Stimulated activated naive CD8-positive, alpha-beta T cell treated with anti-CD3 and anti-CD28 coated beads, Interleukin-15, amount 100 ng/mL, for 72 hours (primary cell): Measurements from ENCODE around the gene FAM193B.
A peak's percentile ranks its signal among the peaks of the same experiment; 100 is the strongest.

Experiments used
- ATAC-seq: fragments of 150-1000 bp; cut with Tn5 transposase; 2 replicates; pipeline ENCODE4 v1.10.0; 2021; ENCODE audit warnings: mild to moderate bottlenecking, moderate library complexity
- DNase-seq, 2 donors: peaks; one replicate each; pipeline ENCODE4 v3.0.0; 2021 to 2022
- H3K27ac Mint-ChIP-seq, 2 donors: one replicate each; pipeline ENCODE4 v1.8.0; 2022; ENCODE audit warnings: mild to moderate bottlenecking in 2 of 2, mixed read lengths in 2 of 2, moderate library complexity in 2 of 2
- H3K27me3 Mint-ChIP-seq: one replicate; pipeline ENCODE4 v1.8.0; 2022; ENCODE audit warnings: mixed read lengths
- H3K4me1 Mint-ChIP-seq: one replicate; pipeline ENCODE4 v1.8.0; 2022; ENCODE audit warnings: mild to moderate bottlenecking, mixed read lengths
- H3K4me3 Mint-ChIP-seq, 2 donors: one replicate each; pipeline ENCODE4 v1.8.0; 2022; ENCODE audit warnings: mild to moderate bottlenecking in 2 of 2, mixed read lengths in 2 of 2, moderate library complexity in 1 of 2
- H3K9me3 Mint-ChIP-seq, 2 donors: one replicate each; pipeline ENCODE4 v1.8.0; 2022; ENCODE audit warnings: mixed read lengths in 2 of 2

FAM193B gene

GRCh38 chr5:177531209-177531940 is 23.0 kb downstream of the FAM193B start:
- no peaks in the 10 kb centered on the region for H3K9me3 Mint-ChIP-seq
- H3K27ac Mint-ChIP-seq = peak overlapping the region in 1 of 2 donors; percentile 54
- H3K4me3 Mint-ChIP-seq = no peak overlapping the region
- H3K27me3 Mint-ChIP-seq = no peaks in the 10 kb centered on the region
- peaks cover 6% of the 10 kb centered on the region for H3K4me1 Mint-ChIP-seq
- DNase-seq = no peak
- no peak for ATAC-seq

GRCh38 chr5:177530638-177531037 is 23.7 kb downstream of the FAM193B start:
- H3K27ac Mint-ChIP-seq = no peak overlapping the region
- ATAC-seq = no peak
- no peaks in the 10 kb centered on the region for H3K27me3 Mint-ChIP-seq
- no peak overlapping the region for H3K4me3 Mint-ChIP-seq
- H3K4me1 Mint-ChIP-seq = peaks cover 6% of the 10 kb centered on the region
- no peak for DNase-seq
- no peaks in the 10 kb centered on the region for H3K9me3 Mint-ChIP-seq

- Mint-ChIP-seq H3K27ac (peak overlapping the region; percentile 8 to 66), H3K27me3 (no peaks in the 10 kb centered on the region), H3K4me3 (no peak overlapping the region)
These were observed 24.8 kb downstream of the FAM193B start for GRCh38 chr5:177529247-177530203.

GRCh38 chr5:177528631-177529030 is 25.7 kb downstream of the FAM193B start:
- DNase-seq (no peak), ATAC-seq (no peak)
- peaks cover 6% of the 10 kb centered on the region for H3K4me1 Mint-ChIP-seq
- H3K9me3 Mint-ChIP-seq = no peaks in the 10 kb centered on the region
- H3K4me3 Mint-ChIP-seq = no peak overlapping the region
- H3K27me3 Mint-ChIP-seq = no peaks in the 10 kb centered on the region
- no peak overlapping the region for H3K27ac Mint-ChIP-seq

More at GRCh38 chr5:177529247-177530203, 24.8 kb downstream of the FAM193B start:
- DNase-seq = no peak
- no peak for ATAC-seq
- no peaks in the 10 kb centered on the region for H3K9me3 Mint-ChIP-seq
- peaks cover 6% of the 10 kb centered on the region for H3K4me1 Mint-ChIP-seq

- no peak for DNase-seq
- no peak overlapping the region for H3K27ac Mint-ChIP-seq
- H3K4me1 Mint-ChIP-seq = peaks cover 6% of the 10 kb centered on the region
- H3K27me3 Mint-ChIP-seq = no peaks in the 10 kb centered on the region
- ATAC-seq = no peak
- H3K4me3 Mint-ChIP-seq = no peak overlapping the region
- no peaks in the 10 kb centered on the region for H3K9me3 Mint-ChIP-seq
These were observed 26.8 kb downstream of the FAM193B start for GRCh38 chr5:177527595-177527994.

GRCh38 chr5:177526791-177527190 is 27.6 kb downstream of the FAM193B start:
- peaks cover 8% of the 10 kb centered on the region for H3K4me1 Mint-ChIP-seq
- no peak for ATAC-seq
- H3K27ac Mint-ChIP-seq = no peak overlapping the region
- no peak for DNase-seq
- no peaks in the 10 kb centered on the region for H3K9me3 Mint-ChIP-seq
- no peaks in the 10 kb centered on the region for H3K27me3 Mint-ChIP-seq
- no peak overlapping the region for H3K4me3 Mint-ChIP-seq

GRCh38 chr5:177526191-177526590 is 28.2 kb downstream of the FAM193B start:
- Mint-ChIP-seq H3K27ac (no peak overlapping the region), H3K9me3 (no peaks in the 10 kb centered on the region), H3K4me1 (peaks cover 14% of the 10 kb centered on the region), H3K27me3 (no peaks in the 10 kb centered on the region), H3K4me3 (no peak overlapping the region)
- no peak for DNase-seq
- ATAC-seq = no peak

- H3K27me3 Mint-ChIP-seq = no peaks in the 10 kb centered on the region
- no peaks in the 10 kb centered on the region for H3K9me3 Mint-ChIP-seq
- H3K4me3 Mint-ChIP-seq = no peak overlapping the region
- DNase-seq (no peak), ATAC-seq (no peak)
- H3K4me1 Mint-ChIP-seq = peaks cover 20% of the 10 kb centered on the region
- H3K27ac Mint-ChIP-seq = no peak overlapping the region
These were observed 29.3 kb downstream of the FAM193B start for GRCh38 chr5:177524941-177525655.

- DNase-seq (no peak), ATAC-seq (no peak)
- Mint-ChIP-seq H3K9me3 (no peaks in the 10 kb centered on the region), H3K27ac (peak overlapping the region in 1 of 2 donors; percentile 45), H3K4me3 (no peak overlapping the region), H3K4me1 (peaks cover 26% of the 10 kb centered on the region), H3K27me3 (no peaks in the 10 kb centered on the region)
These were observed 29.8 kb downstream of the FAM193B start for GRCh38 chr5:177524539-177524900.

GRCh38 chr5:177523711-177524538 is 30.4 kb downstream of the FAM193B start:
- DNase-seq = no peak
- peaks cover 32% of the 10 kb centered on the region for H3K4me1 Mint-ChIP-seq

GRCh38 chr5:177520916-177521513 is 33.3 kb downstream of the FAM193B start:
- no peaks in the 10 kb centered on the region for H3K27me3 Mint-ChIP-seq
- no peak overlapping the region for H3K4me3 Mint-ChIP-seq
- peaks cover 47% of the 10 kb centered on the region for H3K4me1 Mint-ChIP-seq
- no peak for ATAC-seq
- no peak for DNase-seq
- H3K27ac Mint-ChIP-seq = peak overlapping the region; percentile 81 to 85
- H3K9me3 Mint-ChIP-seq = no peaks in the 10 kb centered on the region

More at GRCh38 chr5:177523711-177524538, 30.4 kb downstream of the FAM193B start:
- Mint-ChIP-seq H3K27me3 (no peaks in the 10 kb centered on the region), H3K27ac (peak overlapping the region in 1 of 2 donors; percentile 45), H3K4me3 (no peak overlapping the region), H3K9me3 (no peaks in the 10 kb centered on the region)
- ATAC-seq = no peak

- no peak for ATAC-seq
- Mint-ChIP-seq H3K4me1 (peaks cover 55% of the 10 kb centered on the region), H3K9me3 (no peaks in the 10 kb centered on the region), H3K4me3 (no peak overlapping the region), H3K27ac (peak overlapping the region in 1 of 2 donors; percentile 81), H3K27me3 (no peaks in the 10 kb centered on the region)
- no peak for DNase-seq
These were observed 34.1 kb downstream of the FAM193B start for GRCh38 chr5:177520271-177520670.

GRCh38 chr5:177519463-177520235 is 34.7 kb downstream of the FAM193B start:
- H3K27me3 Mint-ChIP-seq = no peaks in the 10 kb centered on the region
- DNase-seq (no peak), ATAC-seq (no peak)
- no peaks in the 10 kb centered on the region for H3K9me3 Mint-ChIP-seq
- no peak overlapping the region for H3K27ac Mint-ChIP-seq
- peaks cover 59% of the 10 kb centered on the region for H3K4me1 Mint-ChIP-seq
- peak overlapping the region; percentile 17 to 42 for H3K4me3 Mint-ChIP-seq
